Bronchial epithelial cell (primary cell): Measurements from ENCODE around the gene DNAL1. TPM values are rescaled to one million over a fixed set of nuclear protein-coding genes. Genes with fewer than 3 reads are reported as not detected.
"Not testable (repeated sequence)": the region's sequence is repeated elsewhere in the genome, so short reads cannot be mapped to it uniquely, and the experiment has no call there.

ENCODE experiments used
- DNase-seq: peaks from one replicate; pipeline ENCODE4 v3.0.0-alpha.2; 2010; ENCODE audit warnings: low read depth
- FAIRE-seq: peaks from 2 replicates; lab custom pipeline; 2011; peaks lifted over from hg19 to GRCh38; lab: Jason Lieb, UNC
- H3K27me3 ChIP-seq: 2 replicates; pipeline ENCODE4 v1.5.1; 2011; ENCODE audit warnings: low read length; ENCODE audit not compliant: control insufficient read depth, insufficient read depth
- H3K36me3 ChIP-seq: 2 replicates; pipeline ENCODE4 v1.5.1; 2011; ENCODE audit warnings: low read length; ENCODE audit not compliant: control insufficient read depth, insufficient read depth
- H3K4me3 ChIP-seq: 2 replicates; pipeline ENCODE4 v1.5.1; 2011; ENCODE audit warnings: mild to moderate bottlenecking, low read depth, low read length, control low read depth
- CTCF ChIP-seq: IDR thresholded peaks from 2 replicates; pipeline ENCODE4 v1.5.1; 2011; ENCODE audit warnings: mild to moderate bottlenecking, moderate library complexity, low read length, control low read depth, inconsistent platforms; ENCODE audit not compliant: insufficient read depth, severe bottlenecking
- total RNA-seq: library from RNA; depleted of rRNA; stranded (reverse); fragments of >200 nt; gene quantifications from 2 replicates; pipeline ENCODE4 v1.2.1, GENCODE V29; 2014

DNAL1 gene
- total RNA-seq, 1 donor from 2014 or later, result 5.8 TPM

DNA sequence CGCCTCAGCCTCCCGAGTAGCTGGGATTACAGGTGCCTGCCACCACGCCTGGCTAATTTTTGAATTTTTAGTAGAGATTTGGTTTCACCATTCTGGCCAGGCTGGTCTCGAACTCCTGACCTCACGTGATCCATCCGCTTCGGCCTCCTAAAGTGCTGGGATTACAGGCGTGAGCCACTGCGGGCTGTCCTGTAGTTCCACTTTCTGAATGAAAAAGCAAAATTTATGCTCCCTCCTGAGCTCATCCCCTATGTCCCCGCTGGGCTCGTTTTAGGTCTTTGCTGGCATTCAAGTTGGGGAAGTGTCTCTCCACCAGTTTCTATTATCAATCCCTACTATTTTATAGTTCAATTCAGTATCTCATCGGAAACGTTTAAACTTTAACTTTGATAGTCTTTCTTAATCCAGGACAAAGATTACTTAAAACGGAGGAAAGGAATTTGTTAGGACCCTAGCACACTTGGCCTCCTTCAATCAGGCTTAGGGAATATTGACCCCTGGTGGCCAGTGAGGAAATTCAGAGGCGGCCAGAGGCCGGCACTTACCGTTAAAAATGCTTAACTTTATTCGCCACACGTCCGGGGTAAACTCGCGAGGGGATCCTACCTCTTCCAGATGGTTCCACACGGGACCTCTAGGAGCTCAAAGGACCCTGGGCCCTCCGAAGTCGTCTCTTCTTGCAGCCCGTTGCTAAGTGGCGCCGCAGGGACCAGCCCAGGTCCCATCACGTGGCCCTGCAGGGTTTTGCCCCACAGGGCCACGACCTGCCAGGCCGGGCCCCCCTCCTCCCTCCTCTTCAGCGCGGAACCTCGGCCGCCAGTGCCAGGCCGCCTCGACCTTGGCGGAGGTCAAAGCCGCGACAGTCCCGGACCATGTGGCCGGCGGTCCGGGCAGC, 11.4 kb upstream of the DNAL1 start:
- FAIRE-seq (no peak), DNase-seq (peak; percentile 50)

GRCh38 chr14:73634011-73634833, 10.6 kb upstream of the DNAL1 start:
- H3K36me3 ChIP-seq, result no peaks in the 10 kb centered on the region
- peak; percentile 54 for TF ChIP-seq CTCF
- DNase-seq (peak; percentile 6), FAIRE-seq (no peak)
- no peaks in the 10 kb centered on the region for H3K27me3 ChIP-seq
- peak overlapping the region; percentile 54 for H3K4me3 ChIP-seq

More for the DNA sequence above, 11.4 kb upstream of the DNAL1 start:
- Histone ChIP-seq H3K36me3 (no peaks in the 10 kb centered on the region), H3K4me3 (peak overlapping the region; percentile 54), H3K27me3 (no peaks in the 10 kb centered on the region)
- peak; percentile 81 for TF ChIP-seq CTCF

GRCh38 chr14:73636355-73636754, 8.4 kb upstream of the DNAL1 start:
- H3K36me3 ChIP-seq, DNase-seq, H3K27me3 ChIP-seq, FAIRE-seq, H3K4me3 ChIP-seq: not testable (repeated sequence)

- DNase-seq (no peak), FAIRE-seq (no peak)
- no peak for TF ChIP-seq CTCF
- no peaks in the 10 kb centered on the region for H3K27me3 ChIP-seq
- H3K36me3 ChIP-seq, result no peaks in the 10 kb centered on the region
- no peak overlapping the region for H3K4me3 ChIP-seq
These were observed 7.0 kb upstream of the DNAL1 start for GRCh38 chr14:73637830-73638229.

DNA sequence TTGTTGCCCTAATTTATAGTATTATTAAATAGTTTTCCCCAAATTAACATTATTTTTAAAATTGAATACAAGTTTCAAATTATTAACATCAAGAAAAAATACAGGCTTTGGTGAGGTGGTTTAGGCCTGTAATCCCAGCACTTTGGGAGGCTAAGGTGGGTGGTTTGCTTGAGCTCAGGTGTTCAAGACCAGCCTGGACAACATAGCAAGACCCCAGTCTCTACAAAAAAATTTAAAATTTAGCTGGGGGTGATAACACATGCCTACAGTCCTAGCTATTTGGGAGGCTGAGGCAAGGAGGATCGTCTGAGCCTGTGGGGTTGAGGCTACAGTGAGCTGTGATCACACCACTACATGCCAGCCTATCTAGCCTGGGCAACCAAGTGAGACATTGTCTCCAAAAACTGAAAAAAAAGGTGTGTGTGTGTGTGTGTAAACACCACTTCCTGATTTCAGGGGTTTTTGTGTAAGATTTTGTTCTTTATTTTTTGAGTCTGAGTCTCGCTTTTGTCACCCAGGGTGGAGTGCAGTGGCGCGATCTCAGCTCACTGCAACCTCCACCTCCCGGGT, 3.9 kb upstream of the DNAL1 start:
- FAIRE-seq, result no peak
- Histone ChIP-seq H3K27me3 (no peaks in the 10 kb centered on the region), H3K36me3 (no peaks in the 10 kb centered on the region), H3K4me3 (no peak overlapping the region)
- TF ChIP-seq CTCF, result no peak
- no peak for DNase-seq

DNA sequence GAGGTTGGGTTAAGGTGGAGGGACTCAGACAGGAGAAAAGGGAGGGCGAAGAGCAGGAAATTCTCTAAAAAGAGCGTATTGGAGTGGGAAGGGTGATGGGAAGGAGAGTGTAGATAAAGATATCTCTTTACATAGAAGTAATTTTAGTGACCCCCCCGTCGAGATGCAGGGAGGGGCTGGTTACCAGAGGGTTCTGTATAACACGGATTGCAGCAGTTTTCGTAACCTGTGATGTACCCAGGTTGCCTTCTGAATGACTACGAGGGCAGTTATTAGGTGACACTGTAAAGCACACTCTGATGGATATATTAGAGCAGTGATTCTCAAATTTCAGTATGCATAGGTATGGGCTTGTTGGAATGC, 443 bp downstream of the DNAL1 start:
- TF ChIP-seq CTCF, result no peak
- no peaks in the 10 kb centered on the region for H3K36me3 ChIP-seq
- FAIRE-seq (no peak), DNase-seq (no peak)
- H3K4me3 ChIP-seq, result peak overlapping the region; percentile 52
- H3K27me3 ChIP-seq, result no peaks in the 10 kb centered on the region
